SU-DHL-6 (cell line): ENCODE data around the gene GP1BB.

ENCODE experiments used
- H2AFZ ChIP-seq: fragments of 200-600 bp; sonication (generic); 2 replicates; pipeline ENCODE4 v1.6.1; 2014; ENCODE audit warnings: low read depth, mild to moderate bottlenecking, moderate library complexity, mixed read lengths, antibody characterized with exemption, low read length; ENCODE audit not compliant: severe bottlenecking
- H3F3A ChIP-seq: fragments of 200-600 bp; shearing (Covaris generic); 2 replicates; pipeline ENCODE4 v1.6.0; 2016; ENCODE audit warnings: antibody characterized with exemption, mild to moderate bottlenecking; ENCODE audit not compliant: insufficient read depth
- H3K27ac ChIP-seq: fragments of 200-600 bp; sonication (generic); 2 replicates; pipeline ENCODE4 v1.5.1; 2016; ENCODE audit warnings: low read depth, mild to moderate bottlenecking, low read length, moderate library complexity, mixed read lengths
- H3K27me3 ChIP-seq: fragments of 200-600 bp; sonication (generic), shearing (Covaris generic); 2 replicates; pipeline ENCODE4 v1.6.0; 2014; ENCODE audit warnings: mild to moderate bottlenecking, low read length
- H3K36me3 ChIP-seq: fragments of 200-600 bp; sonication (generic); 2 replicates; pipeline ENCODE4 v1.6.1; 2014; ENCODE audit warnings: mild to moderate bottlenecking, low read length, mixed read lengths
- H3K4me2 ChIP-seq: fragments of 300-600, 200-600 bp; shearing (Covaris generic), sonication (generic); 2 replicates; pipeline ENCODE4 v1.6.0; 2014; ENCODE audit warnings: low read length, low read depth, mild to moderate bottlenecking; ENCODE audit not compliant: poor library complexity, severe bottlenecking
- H3K4me3 ChIP-seq: fragments of 200-600 bp; sonication (generic); 2 replicates; pipeline ENCODE4 v1.5.1; 2014; ENCODE audit warnings: antibody characterized with exemption, low read length, mild to moderate bottlenecking, mixed read lengths; ENCODE audit not compliant: insufficient read depth, poor library complexity, severe bottlenecking
- H3K79me2 ChIP-seq: fragments of 200-600 bp; sonication (generic); 2 replicates; pipeline ENCODE4 v1.6.1; 2014; ENCODE audit warnings: mild to moderate bottlenecking, low read length, moderate library complexity; ENCODE audit not compliant: insufficient read depth
- H3K9ac ChIP-seq: fragments of 200-600 bp; sonication (generic); 2 replicates; pipeline ENCODE4 v1.7.0; 2014; ENCODE audit warnings: mild to moderate bottlenecking, low read length
- H3K9me2 ChIP-seq: fragments of 200-600 bp; sonication (generic); replicated peaks from 2 replicates; pipeline ENCODE4 v1.6.1; 2014; ENCODE audit warnings: low read length; ENCODE audit not compliant: insufficient read depth
- H3K9me3 ChIP-seq: fragments of 200-600 bp; sonication (generic); 2 replicates; pipeline ENCODE4 v1.6.1; 2014; ENCODE audit warnings: low read length, mixed read lengths; ENCODE audit not compliant: insufficient read depth
- H4K20me1 ChIP-seq: fragments of 200-600 bp; sonication (generic); 2 replicates; pipeline ENCODE4 v1.6.1; 2014; ENCODE audit warnings: low read depth, mild to moderate bottlenecking, antibody characterized with exemption, low read length, moderate library complexity, mixed read lengths
- EZH2phosphoT487 ChIP-seq: fragments of 200-600 bp; sonication (generic), shearing (Covaris generic); conservative IDR thresholded peaks from 2 replicates; pipeline ENCODE4 v1.6.1; 2018; ENCODE audit warnings: mild to moderate bottlenecking, antibody characterized with exemption, low read length, moderate library complexity, mixed read lengths
- TF ChIP-seq, protein P1 (sequence below): fragments of 200-600 bp; sonication (generic); IDR thresholded peaks from one replicate; pipeline ENCODE4 v1.5.1; 2017; ENCODE audit warnings: antibody characterized with exemption, mild to moderate bottlenecking, low read length, moderate library complexity; ENCODE audit not compliant: insufficient read depth, poor library complexity, severe bottlenecking

The GP1BB gene

DNA sequence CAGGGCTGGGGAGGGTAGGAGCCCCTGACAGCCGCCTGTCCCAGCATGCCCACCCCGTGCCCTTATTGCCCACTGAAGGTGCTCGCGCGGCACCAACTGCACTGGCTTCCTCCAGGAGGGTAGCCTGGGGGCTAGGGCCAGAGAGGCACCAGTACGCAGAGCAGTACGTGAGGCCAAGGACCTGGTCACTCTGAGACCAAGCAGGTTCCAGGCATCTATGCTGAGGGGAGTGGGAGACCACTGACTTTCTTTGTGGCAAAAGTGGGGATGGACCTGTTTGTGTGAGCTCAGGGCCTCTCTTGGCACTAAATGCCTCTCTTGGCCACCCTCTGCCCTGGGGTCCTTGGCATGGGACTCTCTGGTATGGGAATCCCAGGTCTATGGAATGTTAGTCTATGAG, 10.8 kb downstream of the GP1BB start:
- Histone ChIP-seq H3K27ac (no peak overlapping the region), H3K9ac (no peak overlapping the region), H3K4me3 (no peak overlapping the region), H2AFZ (no peak overlapping the region), H4K20me1 (no peaks in the 10 kb centered on the region), H3K9me3 (no peaks in the 10 kb centered on the region), H3K9me2 (no peaks in the 10 kb centered on the region), H3F3A (no peaks in the 10 kb centered on the region), H3K36me3 (no peaks in the 10 kb centered on the region), H3K79me2 (no peaks in the 10 kb centered on the region), H3K27me3 (no peaks in the 10 kb centered on the region), H3K4me2 (no peak overlapping the region)
- TF ChIP-seq EZH2phosphoT487, result no peak
- TF ChIP-seq, protein P1, sequence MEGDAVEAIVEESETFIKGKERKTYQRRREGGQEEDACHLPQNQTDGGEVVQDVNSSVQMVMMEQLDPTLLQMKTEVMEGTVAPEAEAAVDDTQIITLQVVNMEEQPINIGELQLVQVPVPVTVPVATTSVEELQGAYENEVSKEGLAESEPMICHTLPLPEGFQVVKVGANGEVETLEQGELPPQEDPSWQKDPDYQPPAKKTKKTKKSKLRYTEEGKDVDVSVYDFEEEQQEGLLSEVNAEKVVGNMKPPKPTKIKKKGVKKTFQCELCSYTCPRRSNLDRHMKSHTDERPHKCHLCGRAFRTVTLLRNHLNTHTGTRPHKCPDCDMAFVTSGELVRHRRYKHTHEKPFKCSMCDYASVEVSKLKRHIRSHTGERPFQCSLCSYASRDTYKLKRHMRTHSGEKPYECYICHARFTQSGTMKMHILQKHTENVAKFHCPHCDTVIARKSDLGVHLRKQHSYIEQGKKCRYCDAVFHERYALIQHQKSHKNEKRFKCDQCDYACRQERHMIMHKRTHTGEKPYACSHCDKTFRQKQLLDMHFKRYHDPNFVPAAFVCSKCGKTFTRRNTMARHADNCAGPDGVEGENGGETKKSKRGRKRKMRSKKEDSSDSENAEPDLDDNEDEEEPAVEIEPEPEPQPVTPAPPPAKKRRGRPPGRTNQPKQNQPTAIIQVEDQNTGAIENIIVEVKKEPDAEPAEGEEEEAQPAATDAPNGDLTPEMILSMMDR, result no peak

DNA sequence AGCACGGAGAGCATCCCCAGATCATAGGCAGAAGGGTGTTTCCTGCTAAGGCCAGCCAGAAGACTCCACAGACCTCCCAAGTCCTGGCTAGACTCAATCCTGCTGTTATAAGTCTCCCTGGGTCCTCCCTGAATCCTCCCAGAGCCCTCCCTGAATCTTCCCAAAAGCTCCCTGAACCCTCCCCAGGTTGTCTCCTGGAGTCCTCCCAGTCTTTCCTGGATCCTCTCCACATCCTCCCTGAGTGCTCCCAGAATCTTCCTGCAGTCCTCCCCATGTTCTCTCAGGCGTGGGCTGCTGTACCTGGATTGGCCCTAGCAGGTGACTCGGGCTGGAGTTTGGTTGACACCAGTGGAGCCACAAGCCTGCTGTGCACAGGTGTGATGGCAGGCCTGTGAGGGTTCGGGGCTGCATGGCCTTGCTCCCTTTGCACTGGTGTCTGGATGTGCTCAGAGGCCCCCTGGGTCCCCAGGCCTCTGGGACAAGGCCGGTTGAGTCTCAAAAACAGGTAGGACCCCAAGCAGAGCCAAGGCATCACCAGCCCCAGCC, 11.6 kb downstream of the GP1BB start:
- Histone ChIP-seq H3K9ac (no peak overlapping the region), H3K27me3 (no peaks in the 10 kb centered on the region), H3K36me3 (no peaks in the 10 kb centered on the region), H3K4me2 (no peak overlapping the region), H3K9me3 (no peaks in the 10 kb centered on the region), H2AFZ (no peak overlapping the region), H3K9me2 (no peaks in the 10 kb centered on the region), H3K4me3 (no peak overlapping the region), H3K27ac (no peak overlapping the region), H3K79me2 (no peaks in the 10 kb centered on the region), H3F3A (no peaks in the 10 kb centered on the region), H4K20me1 (no peaks in the 10 kb centered on the region)
- TF ChIP-seq EZH2phosphoT487, result no peak
- TF ChIP-seq, protein P1, result no peak

DNA sequence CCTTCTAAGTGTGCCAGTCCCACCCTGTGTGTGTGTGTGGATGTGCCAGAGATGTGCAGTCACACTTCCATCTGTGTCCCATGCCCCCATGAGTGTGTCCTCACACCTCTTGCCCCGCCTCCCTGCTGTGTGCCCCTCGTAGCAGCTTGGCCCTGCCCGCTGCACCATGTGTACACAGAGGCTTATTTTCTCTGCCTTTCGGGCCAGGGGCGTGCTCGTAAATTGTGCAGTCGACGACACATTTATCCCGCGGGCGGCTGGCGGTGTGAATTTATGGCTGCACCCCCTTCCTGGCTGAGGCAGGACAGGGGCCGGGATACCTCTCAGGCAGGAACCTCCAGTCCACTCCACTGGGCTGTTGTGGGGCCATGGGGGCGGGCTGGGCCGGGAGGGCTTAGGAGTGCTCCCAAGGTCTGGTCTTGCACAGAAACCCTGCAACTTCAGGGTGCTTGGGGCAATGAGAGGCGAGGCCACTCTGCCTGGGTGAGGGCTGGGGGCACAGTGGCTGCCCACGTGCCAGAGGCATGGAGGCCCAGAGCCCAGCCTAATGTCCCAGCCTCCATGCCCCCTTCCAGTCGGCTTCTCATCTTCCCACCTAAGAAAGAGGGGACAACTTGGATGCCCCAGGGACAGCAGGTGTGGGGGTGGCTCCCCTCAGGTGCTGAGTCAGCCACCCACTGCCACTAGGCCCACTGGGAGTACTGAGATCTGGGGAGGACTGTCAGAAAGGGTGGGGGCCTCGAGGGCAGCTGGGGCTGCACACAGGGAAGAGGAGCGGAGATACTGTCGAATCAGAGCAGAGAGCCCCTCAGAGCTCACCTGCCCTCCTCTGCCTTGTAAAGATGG, 12.5 kb downstream of the GP1BB start:
- TF ChIP-seq EZH2phosphoT487, result no peak
- TF ChIP-seq, protein P1, result no peak
- H3K9me2 ChIP-seq, result no peaks in the 10 kb centered on the region
- H3F3A ChIP-seq, result no peaks in the 10 kb centered on the region
- no peaks in the 10 kb centered on the region for H3K79me2 ChIP-seq
- H3K4me3 ChIP-seq, result no peak overlapping the region
- no peaks in the 10 kb centered on the region for H3K9me3 ChIP-seq
- no peaks in the 10 kb centered on the region for H3K36me3 ChIP-seq
- H3K4me2 ChIP-seq, result no peak overlapping the region
- no peak overlapping the region for H2AFZ ChIP-seq
- no peaks in the 10 kb centered on the region for H4K20me1 ChIP-seq
- H3K27me3 ChIP-seq, result no peaks in the 10 kb centered on the region
- no peak overlapping the region for H3K9ac ChIP-seq
- H3K27ac ChIP-seq, result no peak overlapping the region
